Ishikawa (cell line): ENCODE measurements around the gene ACSS1.

Experiments
- CEBPB ChIP-seq: IDR thresholded peaks from 2 replicates; pipeline ENCODE4 v1.6.1; 2012
- CREB1 ChIP-seq: IDR thresholded peaks from 2 replicates; pipeline ENCODE4 v1.6.1; 2012; ENCODE audit warnings: low read depth
- EGR1 ChIP-seq: IDR thresholded peaks from 2 replicates; pipeline ENCODE4 v1.6.1; 2012
- EP300 ChIP-seq: IDR thresholded peaks from 2 replicates; pipeline ENCODE4 v1.6.1; 2012; ENCODE audit warnings: borderline replicate concordance
- FOXM1 ChIP-seq: IDR thresholded peaks from 2 replicates; pipeline ENCODE4 v1.6.1; 2012; ENCODE audit warnings: low read depth, borderline replicate concordance
- MAX ChIP-seq: IDR thresholded peaks from 2 replicates; pipeline ENCODE4 v1.6.1; 2012
- NFIC ChIP-seq: IDR thresholded peaks from 2 replicates; pipeline ENCODE4 v1.6.1; 2012
- RAD21 ChIP-seq: IDR thresholded peaks from 2 replicates; pipeline ENCODE4 v1.6.1; 2012; ENCODE audit warnings: low read depth
- REST ChIP-seq: IDR thresholded peaks from 2 replicates; pipeline ENCODE4 v1.6.1; 2012; ENCODE audit warnings: low read depth, mild to moderate bottlenecking
- TAF1 ChIP-seq: IDR thresholded peaks from 2 replicates; pipeline ENCODE4 v1.6.1; 2012; ENCODE audit warnings: low read depth, mild to moderate bottlenecking
- TCF12 ChIP-seq: IDR thresholded peaks from 2 replicates; pipeline ENCODE4 v1.6.1; 2012; ENCODE audit warnings: low read depth
- TEAD4 ChIP-seq: IDR thresholded peaks from 2 replicates; pipeline ENCODE4 v1.6.1; 2012
- USF1 ChIP-seq: IDR thresholded peaks from 2 replicates; pipeline ENCODE4 v1.6.1; 2012
- YY1 ChIP-seq: IDR thresholded peaks from 2 replicates; pipeline ENCODE4 v1.6.1; 2012; ENCODE audit warnings: low read depth
- ZBTB7A ChIP-seq: IDR thresholded peaks from 2 replicates; pipeline ENCODE4 v1.6.1; 2012; ENCODE audit warnings: low read depth

Gene ACSS1

GRCh38 chr20:25063981-25064380 is 6.0 kb upstream of the ACSS1 start:
- TF ChIP-seq FOXM1 (no peak), CREB1 (no peak), YY1 (no peak), TCF12 (no peak), EGR1 (no peak), REST (no peak)

DNA sequence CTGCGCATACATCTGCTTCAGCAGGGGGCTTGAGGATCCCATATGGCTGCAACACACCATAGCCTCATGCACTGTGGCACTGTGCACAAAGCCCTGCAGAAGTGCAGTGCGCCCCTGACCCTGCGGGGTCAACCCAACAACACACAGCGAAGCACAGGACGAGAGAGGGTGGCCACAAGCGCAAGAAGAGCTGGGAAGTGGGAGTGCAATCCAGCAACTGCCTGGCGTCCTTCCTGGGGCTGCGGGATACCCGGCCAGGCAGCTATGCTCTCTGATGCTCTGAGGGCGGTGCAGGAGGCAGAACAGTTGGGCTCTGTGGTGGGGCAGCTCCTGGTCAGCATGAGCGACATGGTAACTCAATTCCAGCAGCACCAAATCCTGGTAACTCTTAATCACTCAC is 5.6 kb upstream of the ACSS1 start:
- no peak for TF ChIP-seq TEAD4
- no peak for TF ChIP-seq TAF1

GRCh38 chr20:25062841-25063240 is 4.9 kb upstream of the ACSS1 start:
- TF ChIP-seq EGR1 (no peak), ZBTB7A (no peak), TEAD4 (no peak), REST (no peak), RAD21 (no peak), NFIC (no peak), EP300 (no peak), TCF12 (no peak)

- TF ChIP-seq EGR1 (no peak), CREB1 (no peak), YY1 (no peak), USF1 (no peak), ZBTB7A (no peak), FOXM1 (no peak), CEBPB (no peak), TCF12 (no peak), EP300 (no peak), RAD21 (no peak), TEAD4 (no peak), MAX (no peak), NFIC (no peak), TAF1 (no peak), REST (no peak)
These were observed 4.0 kb upstream of the ACSS1 start for GRCh38 chr20:25061821-25062530.

DNA sequence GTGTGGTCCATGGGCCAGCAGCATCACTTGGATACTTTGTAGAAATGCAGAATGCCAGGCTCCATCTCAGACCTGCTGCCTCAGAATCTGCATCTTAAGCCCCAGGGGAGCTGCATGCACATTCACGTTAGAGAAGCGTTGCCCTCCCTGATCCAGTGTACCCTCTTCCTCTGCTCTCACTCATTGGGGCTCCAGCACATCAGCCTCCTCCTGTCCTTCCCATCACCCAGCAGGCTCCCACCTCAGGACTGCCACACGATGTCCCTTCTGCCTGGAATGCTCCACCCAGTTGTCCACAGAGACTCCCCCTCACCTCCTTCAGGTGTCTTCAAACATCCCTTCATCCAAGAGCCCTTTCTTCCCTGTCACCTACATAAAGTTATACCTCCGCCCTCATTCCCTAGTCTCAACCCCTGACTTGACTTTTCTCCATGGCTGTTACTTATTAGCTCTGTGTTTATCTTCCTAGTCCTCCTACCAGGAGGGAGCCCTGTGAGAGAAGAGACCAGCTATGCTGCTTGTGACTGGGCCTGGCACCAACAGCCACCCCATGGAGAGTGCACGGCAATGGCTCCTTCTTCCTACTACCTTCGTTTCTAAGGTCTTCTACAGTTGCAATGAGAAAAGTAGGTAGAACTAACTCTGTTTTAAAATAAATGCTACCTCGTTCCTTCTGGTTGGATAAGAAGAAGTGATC is 3.3 kb upstream of the ACSS1 start:
- TF ChIP-seq TAF1 (no peak), REST (no peak), EGR1 (no peak), ZBTB7A (no peak), NFIC (no peak), TCF12 (no peak)
